Astrocyte (in vitro differentiated cells and primary cell): ENCODE results near the gene ITSN1.

Experiments
- CTCF ChIP-seq: IDR thresholded peaks from 2 replicates; pipeline ENCODE4 v1.5.1; 2011; ENCODE audit warnings: low read depth, mild to moderate bottlenecking, inconsistent platforms, low read length, moderate library complexity; ENCODE audit not compliant: insufficient read depth
- EZH2 ChIP-seq: IDR thresholded peaks from 2 replicates; pipeline ENCODE4 v1.6.1; 2012; ENCODE audit warnings: mild to moderate bottlenecking, low read length, inconsistent platforms; ENCODE audit not compliant: insufficient read depth

- TF ChIP-seq EZH2 (no peak), CTCF (no peak)
Observed at GRCh38 chr21:33731447-33731846, 89.1 kb downstream of the ITSN1 start.
